ENCODE measurements around the gene PTPRZ1. TPM values are rescaled to one million over a fixed set of nuclear protein-coding genes. Genes with fewer than 3 reads are reported as not detected.

PTPRZ1 gene
- polyA plus RNA-seq, 3 donors = not detected

- no peaks in the 10 kb centered on the region for H3K27me3 Mint-ChIP-seq (ENCODE audit: low read depth in 3 of 3)
- no peak overlapping the region for H3K27ac Mint-ChIP-seq
- Histone ChIP-seq H3K27ac (ENCODE audit: low read depth in 1 of 2, low read length in 2 of 2) (no peak overlapping the region), H2AFZ (ENCODE audit: insufficient read depth, low read depth, low read length, poor library complexity, severe bottlenecking) (no peak overlapping the region), H3K4me1 (ENCODE audit: control insufficient read depth in 1 of 2, insufficient read depth in 2 of 2, low read length in 2 of 2) (no peaks in the 10 kb centered on the region), H4K20me1 (ENCODE audit: insufficient read depth, low read length) (no peaks in the 10 kb centered on the region), H3K9ac (ENCODE audit: insufficient read depth, low read length, poor library complexity, severe bottlenecking) (no peak overlapping the region), H3K79me2 (ENCODE audit: insufficient read depth, low read length) (no peaks in the 10 kb centered on the region), H3K4me2 (replicated peaks; ENCODE audit: extremely low read depth, low read length, poor library complexity, severe bottlenecking) (no peak overlapping the region), H3K27me3 (ENCODE audit: control insufficient read depth in 2 of 2, insufficient read depth in 2 of 2, low read length in 2 of 2) (no peaks in the 10 kb centered on the region), H3K36me3 (replicated peaks in 1 of 2; ENCODE audit: control insufficient read depth in 1 of 2, insufficient read depth in 2 of 2, low read length in 2 of 2) (no peaks in the 10 kb centered on the region), H3K9me3 (replicated peaks in 1 of 2; ENCODE audit: control insufficient read depth in 1 of 2, insufficient read depth in 1 of 2, low read length in 2 of 2) (no peaks in the 10 kb centered on the region), H3K4me3 (replicated peaks in 1 of 3; ENCODE audit: low read depth in 2 of 3, low read length in 3 of 3) (no peak overlapping the region)
- no peak for DNase-seq
- no peaks in the 10 kb centered on the region for H3K4me1 Mint-ChIP-seq
- no peak for TF ChIP-seq CTCF (IDR thresholded peaks at IDR 0.05)
- no peak overlapping the region for H3K4me3 Mint-ChIP-seq
- H3K36me3 Mint-ChIP-seq = no peaks in the 10 kb centered on the region
- H3K9me3 Mint-ChIP-seq = no peaks in the 10 kb centered on the region
- intact Hi-C loops (cut with micrococcal nuclease) = no loop called here
These were observed 72.1 kb downstream of the PTPRZ1 start for GRCh38 chr7:121945066-121945465.

- H3K9me3 Mint-ChIP-seq = no peaks in the 10 kb centered on the region
- intact Hi-C loops (cut with micrococcal nuclease) = no loop called here
- no peak overlapping the region for H3K4me3 ChIP-seq (replicated peaks in 1 of 3; ENCODE audit: low read depth in 2 of 3, low read length in 3 of 3)
- no peaks in the 10 kb centered on the region for H3K36me3 ChIP-seq (replicated peaks in 1 of 2; ENCODE audit: control insufficient read depth in 1 of 2, insufficient read depth in 2 of 2, low read length in 2 of 2)
- H3K27ac Mint-ChIP-seq = no peak overlapping the region
- H3K9ac ChIP-seq (ENCODE audit: insufficient read depth, low read length, poor library complexity, severe bottlenecking) = no peak overlapping the region
- H3K9me3 ChIP-seq (replicated peaks in 1 of 2; ENCODE audit: control insufficient read depth in 1 of 2, insufficient read depth in 1 of 2, low read length in 2 of 2) = no peaks in the 10 kb centered on the region
- DNase-seq = no peak
- no peak for TF ChIP-seq CTCF (IDR thresholded peaks at IDR 0.05)
- no CpG with 5 or more reads among the region's 1 CpG for WGBS (ENCODE audit: insufficient coverage)
- no peaks in the 10 kb centered on the region for H4K20me1 ChIP-seq (ENCODE audit: insufficient read depth, low read length)
- H3K4me1 Mint-ChIP-seq = no peaks in the 10 kb centered on the region
- no peak overlapping the region for H3K4me2 ChIP-seq (replicated peaks; ENCODE audit: extremely low read depth, low read length, poor library complexity, severe bottlenecking)
- no peaks in the 10 kb centered on the region for H3K4me1 ChIP-seq (ENCODE audit: control insufficient read depth in 1 of 2, insufficient read depth in 2 of 2, low read length in 2 of 2)
- no peak overlapping the region for H3K4me3 Mint-ChIP-seq
- no peaks in the 10 kb centered on the region for H3K79me2 ChIP-seq (ENCODE audit: insufficient read depth, low read length)
- H3K27ac ChIP-seq (ENCODE audit: low read depth in 1 of 2, low read length in 2 of 2) = no peak overlapping the region
- H2AFZ ChIP-seq (ENCODE audit: insufficient read depth, low read depth, low read length, poor library complexity, severe bottlenecking) = no peak overlapping the region
- H3K36me3 Mint-ChIP-seq = no peaks in the 10 kb centered on the region
- H3K27me3 Mint-ChIP-seq (ENCODE audit: low read depth in 3 of 3) = no peaks in the 10 kb centered on the region
- no peaks in the 10 kb centered on the region for H3K27me3 ChIP-seq (ENCODE audit: control insufficient read depth in 2 of 2, insufficient read depth in 2 of 2, low read length in 2 of 2)
These were observed 72.7 kb downstream of the PTPRZ1 start for GRCh38 chr7:121945480-121946236.

Data from CD14-positive monocyte (primary cell).